Suprapubic skin (tissue), 4 donors: ENCODE results near the gene TFAP2C. TPM values are rescaled to one million over a fixed set of nuclear protein-coding genes. Genes with fewer than 3 reads are reported as not detected.
A peak's percentile ranks its signal among the peaks of the same experiment; 100 is the strongest.

Experiments used
- DNase-seq, 2 donors: peaks; one replicate each; pipeline ENCODE4 v3.0.0-alpha.2; 2019; ENCODE audit warnings: low spot score in 2 of 2
- H3K27ac ChIP-seq: fragments of 200-600 bp; sonication (generic); one replicate; pipeline ENCODE4 v1.5.1; 2019
- H3K27me3 ChIP-seq: fragments of 200-600 bp; sonication (generic); one replicate; pipeline ENCODE4 v1.5.1; 2019
- H3K36me3 ChIP-seq: fragments of 200-600 bp; sonication (generic); one replicate; pipeline ENCODE4 v1.5.1; 2019
- H3K4me1 ChIP-seq: fragments of 200-600 bp; sonication (generic); one replicate; pipeline ENCODE4 v1.5.1; 2019
- H3K4me3 ChIP-seq: fragments of 200-600 bp; sonication (generic); one replicate; pipeline ENCODE4 v1.5.1; 2019; ENCODE audit warnings: mild to moderate bottlenecking
- H3K9me3 ChIP-seq: fragments of 200-600 bp; sonication (generic); one replicate; pipeline ENCODE4 v1.5.1; 2019
- CTCF ChIP-seq, 2 donors: fragments of 200-600 bp in 1 of 2; fragments of 450-650 bp in 1 of 2; sonication (generic) in 1 of 2; IDR thresholded peaks; one replicate each; pipeline ENCODE4 v1.5.1; 2016 to 2019; ENCODE audit warnings: antibody characterized with exemption in 2 of 2, mild to moderate bottlenecking in 1 of 2, moderate library complexity in 1 of 2
- EP300 ChIP-seq: sonication (generic); formaldehyde crosslinking; IDR thresholded peaks from one replicate; pipeline ENCODE4 v1.6.1; 2017; ENCODE audit warnings: antibody characterized with exemption
- POLR2A ChIP-seq, 2 donors: fragments of 450-650 bp; IDR thresholded peaks; one replicate each; pipeline ENCODE4 v1.6.1; 2017; ENCODE audit warnings: antibody characterized with exemption in 2 of 2, mild to moderate bottlenecking in 2 of 2, moderate library complexity in 2 of 2
- POLR2AphosphoS5 ChIP-seq, 3 donors: sonication (generic); formaldehyde crosslinking; IDR thresholded peaks; one replicate each; pipeline ENCODE4 v1.6.1; 2017; ENCODE audit warnings: antibody characterized with exemption in 3 of 3
- WGBS: methylation state at CpG from one replicate; pipeline ENCODE4 v1.1.5; 2018; 5-methylcytosine and 5-hydroxymethylcytosine counted together
- total RNA-seq, 4 donors: library from RNA; depleted of rRNA; stranded (reverse); fragments of >200 nt; gene quantifications; one replicate each; pipeline ENCODE4 v1.1.0, GENCODE V29; 2016

TFAP2C gene
- total RNA-seq, 4 donors from 2014 or later = 79.0 to 100 (median 88.6) TPM

GRCh38 chr20:56634735-56635385 lies 5.8 kb downstream of the TFAP2C start:
- Histone ChIP-seq H3K4me3 (peak overlapping the region; percentile 88), H3K36me3 (peaks cover 14% of the 10 kb centered on the region), H3K9me3 (no peaks in the 10 kb centered on the region), H3K27ac (peak overlapping the region; percentile 34), H3K4me1 (peaks cover 32% of the 10 kb centered on the region), H3K27me3 (peaks cover 18% of the 10 kb centered on the region)
- no peak for TF ChIP-seq CTCF (IDR thresholded peaks at IDR 0.05)
- no peak for TF ChIP-seq POLR2A (IDR thresholded peaks at IDR 0.05)
- TF ChIP-seq POLR2AphosphoS5 (IDR thresholded peaks at IDR 0.05) = no peak
- no peak for DNase-seq
- WGBS = 39% methylated on average over 12 of the region's 13 CpGs

GRCh38 chr20:56636716-56637115 lies 7.6 kb downstream of the TFAP2C start:
- TF ChIP-seq POLR2A (IDR thresholded peaks at IDR 0.05) = no peak
- TF ChIP-seq CTCF (IDR thresholded peaks at IDR 0.05) = no peak
- TF ChIP-seq POLR2AphosphoS5 (IDR thresholded peaks at IDR 0.05) = no peak
- no peak for TF ChIP-seq EP300
- WGBS = 45% methylated on average over 3 of the region's 3 CpGs
- no peaks in the 10 kb centered on the region for H3K9me3 ChIP-seq
- H3K4me1 ChIP-seq = peaks cover 20% of the 10 kb centered on the region
- H3K36me3 ChIP-seq = peaks cover 24% of the 10 kb centered on the region
- no peak overlapping the region for H3K27ac ChIP-seq
- DNase-seq = no peak
- H3K4me3 ChIP-seq = no peak overlapping the region
- no peaks in the 10 kb centered on the region for H3K27me3 ChIP-seq

GRCh38 chr20:56637576-56637975 lies 8.5 kb downstream of the TFAP2C start:
- Histone ChIP-seq H3K9me3 (no peaks in the 10 kb centered on the region), H3K4me3 (no peak overlapping the region), H3K27me3 (no peaks in the 10 kb centered on the region), H3K4me1 (peaks cover 18% of the 10 kb centered on the region), H3K36me3 (peaks cover 27% of the 10 kb centered on the region), H3K27ac (no peak overlapping the region)
- 47% methylated on average over 10 of the region's 10 CpGs for WGBS
- DNase-seq = no peak
- TF ChIP-seq EP300 (no peak), POLR2A (IDR thresholded peaks at IDR 0.05) (no peak), CTCF (IDR thresholded peaks at IDR 0.05) (no peak), POLR2AphosphoS5 (IDR thresholded peaks at IDR 0.05) (no peak)

- Histone ChIP-seq H3K9me3 (no peaks in the 10 kb centered on the region), H3K27me3 (no peaks in the 10 kb centered on the region), H3K27ac (no peak overlapping the region), H3K36me3 (peaks cover 20% of the 10 kb centered on the region), H3K4me3 (no peak overlapping the region), H3K4me1 (no peaks in the 10 kb centered on the region)
- no peak for DNase-seq
- TF ChIP-seq POLR2AphosphoS5 (IDR thresholded peaks at IDR 0.05) = no peak
- no peak for TF ChIP-seq POLR2A (IDR thresholded peaks at IDR 0.05)
- TF ChIP-seq EP300 = no peak
- TF ChIP-seq CTCF (IDR thresholded peaks at IDR 0.05) = no peak
- 88% methylated on average over 4 of the region's 4 CpGs for WGBS
These were observed 17.5 kb downstream of the TFAP2C start for GRCh38 chr20:56646599-56646998.

GRCh38 chr20:56653211-56653610 lies 24.1 kb downstream of the TFAP2C start:
- no peak for DNase-seq
- Histone ChIP-seq H3K4me1 (peaks cover 8% of the 10 kb centered on the region), H3K27me3 (no peaks in the 10 kb centered on the region), H3K36me3 (no peaks in the 10 kb centered on the region), H3K9me3 (no peaks in the 10 kb centered on the region), H3K4me3 (no peak overlapping the region), H3K27ac (peak overlapping the region; percentile 34)
- 59% methylated on average over 4 of the region's 4 CpGs for WGBS
- TF ChIP-seq EP300 (no peak), POLR2A (IDR thresholded peaks at IDR 0.05) (no peak), CTCF (IDR thresholded peaks at IDR 0.05) (no peak), POLR2AphosphoS5 (IDR thresholded peaks at IDR 0.05) (no peak)
